H9 (cell line): Measurements from ENCODE around the gene SAXO2. TPM values are rescaled to one million over a fixed set of nuclear protein-coding genes. Genes with fewer than 3 reads are reported as not detected.

Experiments used
- DNase-seq: peaks from one replicate; pipeline ENCODE4 v3.0.0-alpha.2; 2017
- H2AFZ ChIP-seq: one replicate; pipeline ENCODE4 v1.6.1; 2013; ENCODE audit warnings: mild to moderate bottlenecking, low read length, control low read depth, moderate library complexity
- H2AK5ac ChIP-seq: 2 replicates; pipeline ENCODE4 v1.6.1; 2013; ENCODE audit warnings: low read length, control low read depth, mixed read lengths; ENCODE audit not compliant: insufficient read length
- H2BK120ac ChIP-seq: one replicate; pipeline ENCODE4 v1.6.1; 2013; ENCODE audit warnings: low read depth, mild to moderate bottlenecking, low read length, control low read depth, inconsistent platforms; ENCODE audit not compliant: poor library complexity, severe bottlenecking
- H2BK12ac ChIP-seq: 2 replicates; pipeline ENCODE4 v1.6.1; 2013; ENCODE audit warnings: low read length, control low read depth, mixed read lengths, low read depth; ENCODE audit not compliant: insufficient read length
- H2BK15ac ChIP-seq: 2 replicates; pipeline ENCODE4 v1.6.1; 2013; ENCODE audit warnings: low read depth, low read length, control low read depth
- H2BK20ac ChIP-seq: one replicate; pipeline ENCODE4 v1.6.1; 2013; ENCODE audit warnings: low read depth, mild to moderate bottlenecking, low read length, control low read depth, inconsistent platforms; ENCODE audit not compliant: poor library complexity, severe bottlenecking
- H2BK5ac ChIP-seq: 2 replicates; pipeline ENCODE4 v1.6.1; 2013; ENCODE audit warnings: low read length, control low read depth, mixed read lengths; ENCODE audit not compliant: insufficient read length
- H3K14ac ChIP-seq: 2 replicates; pipeline ENCODE4 v1.6.1; 2013; ENCODE audit warnings: low read length, control low read depth; ENCODE audit not compliant: insufficient read depth
- H3K18ac ChIP-seq: 2 replicates; pipeline ENCODE4 v1.6.1; 2013; ENCODE audit warnings: low read depth, mild to moderate bottlenecking, mixed read lengths, low read length, control low read depth; ENCODE audit not compliant: insufficient read length
- H3K23ac ChIP-seq: 2 replicates; pipeline ENCODE4 v1.6.1; 2013; ENCODE audit warnings: low read length, control low read depth, mixed read lengths, low read depth; ENCODE audit not compliant: insufficient read length
- H3K23me2 ChIP-seq: 2 replicates; pipeline ENCODE4 v1.6.1; 2013; ENCODE audit warnings: low read depth, mild to moderate bottlenecking, mixed read lengths, low read length, control low read depth; ENCODE audit not compliant: insufficient read length, poor library complexity, severe bottlenecking
- H3K27ac ChIP-seq: 2 replicates; pipeline ENCODE4 v1.5.1; 2013; ENCODE audit warnings: low read length, control low read depth, mixed read lengths, low read depth; ENCODE audit not compliant: insufficient read length
- H3K27me3 ChIP-seq: 2 replicates; pipeline ENCODE4 v1.6.1; 2013; ENCODE audit warnings: low read length, control low read depth, inconsistent platforms; ENCODE audit not compliant: insufficient read depth
- H3K4ac ChIP-seq: 2 replicates; pipeline ENCODE4 v1.6.1; 2013; ENCODE audit warnings: low read depth, mild to moderate bottlenecking, control low read depth, inconsistent platforms, low read length, moderate library complexity
- H3K4me1 ChIP-seq: 2 replicates; pipeline ENCODE4 v1.6.1; 2013; ENCODE audit warnings: low read length, control low read depth, inconsistent platforms; ENCODE audit not compliant: insufficient read depth
- H3K4me2 ChIP-seq: 2 replicates; pipeline ENCODE4 v1.6.1; 2013; ENCODE audit warnings: low read length, control low read depth, mixed read lengths; ENCODE audit not compliant: insufficient read length, insufficient read depth
- H3K56ac ChIP-seq: 2 replicates; pipeline ENCODE4 v1.6.1; 2013; ENCODE audit warnings: low read depth, mild to moderate bottlenecking, mixed read lengths, low read length, control low read depth; ENCODE audit not compliant: insufficient read length
- H3K79me1 ChIP-seq: 2 replicates; pipeline ENCODE4 v1.6.1; 2013; ENCODE audit warnings: low read depth, mild to moderate bottlenecking, moderate library complexity, low read length, control low read depth, inconsistent platforms; ENCODE audit not compliant: insufficient read depth, poor library complexity, severe bottlenecking
- H3K79me2 ChIP-seq: 2 replicates; pipeline ENCODE4 v1.6.1; 2013; ENCODE audit warnings: low read length, control low read depth, inconsistent platforms; ENCODE audit not compliant: insufficient read depth
- H3K9ac ChIP-seq: 2 replicates; pipeline ENCODE4 v1.6.1; 2013; ENCODE audit warnings: low read length, control low read depth, mixed read lengths; ENCODE audit not compliant: insufficient read length; ENCODE audit errors: extremely low read depth
- H3K9me3 ChIP-seq: one replicate; pipeline ENCODE4 v1.6.1; 2013; ENCODE audit warnings: low read depth, low read length, inconsistent platforms; ENCODE audit not compliant: control insufficient read depth
- H3T11ph ChIP-seq: one replicate; pipeline ENCODE4 v1.6.1; 2013; ENCODE audit warnings: mild to moderate bottlenecking, low read length, control low read depth, inconsistent platforms
- H4K20me1 ChIP-seq: one replicate; pipeline ENCODE4 v1.6.1; 2013; ENCODE audit not compliant: control insufficient read depth, insufficient read length, insufficient read depth
- H4K5ac ChIP-seq: 2 replicates; pipeline ENCODE4 v1.6.1; 2013; ENCODE audit warnings: low read depth, mild to moderate bottlenecking, mixed read lengths, low read length, control low read depth; ENCODE audit not compliant: insufficient read length
- H4K8ac ChIP-seq: replicated peaks from 2 replicates; pipeline ENCODE4 v1.6.1; 2013; ENCODE audit warnings: low read length, control low read depth, mixed read lengths, low read depth; ENCODE audit not compliant: insufficient read length
- H4K91ac ChIP-seq: 2 replicates; pipeline ENCODE4 v1.6.1; 2013; ENCODE audit warnings: low read depth, mild to moderate bottlenecking, moderate library complexity, mixed read lengths, low read length, control low read depth; ENCODE audit not compliant: insufficient read length
- H3K27ac Mint-ChIP-seq, 3 experiments: 2 replicates in 2 of 3; 3 replicates in 1 of 3; pipeline ENCODE4 v1.8.0; 2020 to 2021; ENCODE audit warnings: mixed read lengths in 3 of 3, mild to moderate bottlenecking in 1 of 3, moderate library complexity in 1 of 3
- H3K27me3 Mint-ChIP-seq: 2 replicates; pipeline ENCODE4 v1.8.0; 2021; ENCODE audit warnings: low read depth, mild to moderate bottlenecking, moderate library complexity, mixed read lengths
- H3K36me3 Mint-ChIP-seq, 3 experiments: 2 replicates in 2 of 3; 3 replicates in 1 of 3; pipeline ENCODE4 v1.8.0; 2020 to 2021; ENCODE audit warnings: low read depth in 3 of 3, mixed read lengths in 3 of 3; ENCODE audit not compliant: insufficient read depth in 1 of 3
- H3K4me1 Mint-ChIP-seq, 2 experiments: 2 replicates each; pipeline ENCODE4 v1.8.0; 2020; ENCODE audit warnings: mixed read lengths in 2 of 2
- H3K4me3 Mint-ChIP-seq, 2 experiments: 2 replicates in 1 of 2; 3 replicates in 1 of 2; pipeline ENCODE4 v1.8.0; 2020 to 2021; ENCODE audit warnings: mild to moderate bottlenecking in 2 of 2, mixed read lengths in 2 of 2, moderate library complexity in 1 of 2
- H3K9me3 Mint-ChIP-seq, 2 experiments: 2 replicates in 1 of 2; 3 replicates in 1 of 2; pipeline ENCODE4 v1.8.0; 2020; ENCODE audit warnings: mild to moderate bottlenecking in 2 of 2, mixed read lengths in 2 of 2, moderate library complexity in 1 of 2
- WGBS: extraction: QIAGEN DNeasy Blood & Tissue Kit; methylation state at CpG from one replicate; pipeline ENCODE4 v1.1.7; 2013; ENCODE audit warnings: missing lambda C conversion rate, low lambda C conversion rate, mixed read lengths; ENCODE audit not compliant: insufficient read length; ENCODE audit errors: extremely low coverage; 5-methylcytosine and 5-hydroxymethylcytosine counted together
- total RNA-seq: library from RNA; stranded (reverse); gene quantifications from 2 replicates; pipeline ENCODE4 v1.2.1, GENCODE V29; 2021
- TF ChIP-seq, protein P1 (sequence below): fragments of 200-600 bp; sonication (generic); conservative IDR thresholded peaks from 3 replicates; pipeline ENCODE4 v1.8.0; 2021; ENCODE audit warnings: antibody characterized with exemption, mild to moderate bottlenecking

Gene SAXO2
- total RNA-seq, 1 experiment from 2014 or later: 3.1 TPM

DNA sequence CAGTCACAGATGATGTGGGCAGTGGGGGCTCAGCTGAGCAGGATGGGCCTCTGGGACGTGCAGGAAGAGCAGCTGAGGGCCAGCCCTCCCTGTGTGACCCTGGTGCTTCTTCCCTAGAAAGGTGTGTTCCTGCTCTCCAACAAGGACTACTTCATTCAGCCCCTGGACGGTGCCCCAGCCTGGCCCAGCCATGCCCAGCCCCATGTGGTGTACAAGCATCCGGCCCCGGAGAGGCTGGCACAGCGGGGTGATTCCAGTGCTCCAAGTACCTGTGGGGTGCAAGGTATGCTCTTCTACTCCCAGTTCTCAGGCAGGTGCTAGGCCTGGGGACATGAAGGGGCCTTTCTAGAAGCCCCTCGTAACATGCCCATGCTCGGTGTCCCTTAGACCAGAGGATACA, 38.3 kb downstream of the SAXO2 start:
- H3K9me3 Mint-ChIP-seq: no peaks in the 10 kb centered on the region; a peak in 1 of 5 replicates
- no peak overlapping the region for H2BK15ac ChIP-seq
- no peak overlapping the region for H2AK5ac ChIP-seq
- H3K23me2 ChIP-seq: no peaks in the 10 kb centered on the region
- no peak overlapping the region for H3T11ph ChIP-seq
- TF ChIP-seq, protein P1, sequence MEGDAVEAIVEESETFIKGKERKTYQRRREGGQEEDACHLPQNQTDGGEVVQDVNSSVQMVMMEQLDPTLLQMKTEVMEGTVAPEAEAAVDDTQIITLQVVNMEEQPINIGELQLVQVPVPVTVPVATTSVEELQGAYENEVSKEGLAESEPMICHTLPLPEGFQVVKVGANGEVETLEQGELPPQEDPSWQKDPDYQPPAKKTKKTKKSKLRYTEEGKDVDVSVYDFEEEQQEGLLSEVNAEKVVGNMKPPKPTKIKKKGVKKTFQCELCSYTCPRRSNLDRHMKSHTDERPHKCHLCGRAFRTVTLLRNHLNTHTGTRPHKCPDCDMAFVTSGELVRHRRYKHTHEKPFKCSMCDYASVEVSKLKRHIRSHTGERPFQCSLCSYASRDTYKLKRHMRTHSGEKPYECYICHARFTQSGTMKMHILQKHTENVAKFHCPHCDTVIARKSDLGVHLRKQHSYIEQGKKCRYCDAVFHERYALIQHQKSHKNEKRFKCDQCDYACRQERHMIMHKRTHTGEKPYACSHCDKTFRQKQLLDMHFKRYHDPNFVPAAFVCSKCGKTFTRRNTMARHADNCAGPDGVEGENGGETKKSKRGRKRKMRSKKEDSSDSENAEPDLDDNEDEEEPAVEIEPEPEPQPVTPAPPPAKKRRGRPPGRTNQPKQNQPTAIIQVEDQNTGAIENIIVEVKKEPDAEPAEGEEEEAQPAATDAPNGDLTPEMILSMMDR: no peak
- no CpG with 5 or more reads among the region's 7 CpGs for WGBS
- H3K27ac Mint-ChIP-seq: no peak overlapping the region; a peak in 1 of 7 replicates
- H3K4me2 ChIP-seq: no peak overlapping the region
- no peaks in the 10 kb centered on the region for H3K27me3 ChIP-seq
- no peaks in the 10 kb centered on the region for H3K4me1 Mint-ChIP-seq
- H2BK5ac ChIP-seq: no peak overlapping the region
- H3K9me3 ChIP-seq: no peaks in the 10 kb centered on the region
- no peaks in the 10 kb centered on the region for H3K4me1 ChIP-seq
- no peaks in the 10 kb centered on the region for H3K36me3 Mint-ChIP-seq
- no peak overlapping the region for H3K4ac ChIP-seq
- H2AFZ ChIP-seq: no peak overlapping the region
- H2BK120ac ChIP-seq: no peak overlapping the region
- H4K5ac ChIP-seq: no peak overlapping the region
- no peaks in the 10 kb centered on the region for H3K79me1 ChIP-seq
- H3K23ac ChIP-seq: no peak overlapping the region
- H2BK20ac ChIP-seq: no peak overlapping the region
- H4K8ac ChIP-seq: no peak overlapping the region
- no peak overlapping the region for H3K18ac ChIP-seq
- no peak overlapping the region; the same call in 1 of the 2 replicates for H3K14ac ChIP-seq
- no peak overlapping the region for H3K56ac ChIP-seq
- no peak for DNase-seq
- no peak overlapping the region for H3K9ac ChIP-seq
- no peaks in the 10 kb centered on the region for H4K20me1 ChIP-seq
- H3K4me3 Mint-ChIP-seq: no peak overlapping the region
- H2BK12ac ChIP-seq: no peak overlapping the region
- no peaks in the 10 kb centered on the region for H3K27me3 Mint-ChIP-seq
- H3K27ac ChIP-seq: no peak overlapping the region
- no peaks in the 10 kb centered on the region for H3K79me2 ChIP-seq
- no peak overlapping the region for H4K91ac ChIP-seq
